PC-9 (cell line): Measurements from ENCODE around the gene CTSF. TPM values are rescaled to one million over a fixed set of nuclear protein-coding genes. Genes with fewer than 3 reads are reported as not detected.
A peak's percentile ranks its signal among the peaks of the same experiment; 100 is the strongest.

Experiments
- Bru-seq: library from RNA; stranded (reverse); fragments of 400-500 nt; gene quantifications from one replicate; lab custom pipeline; 2021; lab: Mats Ljungman, UMichigan
- BruChase-seq, 2 experiments: library from RNA; stranded (reverse); fragments of 400-500 nt; gene quantifications; one replicate each; lab custom pipeline; 2021; lab: Mats Ljungman, UMichigan
- BruUV-seq: library from RNA; stranded (reverse); fragments of 400-500 nt; replicated peaks from 2 replicates; lab custom pipeline; 2021; lab: Mats Ljungman, UMichigan
- CTCF ChIA-PET: fragments of 300-600 bp; sonication (Branson Sonifier 250); formaldehyde crosslinking; loops from one replicate; lab custom pipeline; 2022; ENCODE audit warnings: antibody characterized with exemption; lab: Charles Lee
- POLR2A ChIA-PET: fragments of 300-600 bp; sonication (Branson Sonifier 250); formaldehyde crosslinking; loops from one replicate; lab custom pipeline; 2022; ENCODE audit warnings: antibody characterized with exemption; ENCODE audit not compliant: unreplicated experiment; lab: Charles Lee
- DNase-seq, 2 experiments: peaks; one replicate each; pipeline versions ENCODE4 v3.0.0 to v3.0.0-alpha.2; 2015 to 2022; ENCODE audit warnings: mixed read lengths in 1 of 2
- H2AFZ ChIP-seq: fragments of 200-600 bp; sonication (generic); 2 replicates; pipeline ENCODE4 v1.8.1; 2017; ENCODE audit warnings: antibody characterized with exemption
- H3F3A ChIP-seq: fragments of 200-600 bp; sonication (generic); 2 replicates; pipeline ENCODE4 v1.8.1; 2017; ENCODE audit warnings: antibody characterized with exemption, mild to moderate bottlenecking, low read depth; ENCODE audit not compliant: insufficient read depth
- H3K27ac ChIP-seq: fragments of 200-600 bp; sonication (generic); 2 replicates; pipeline ENCODE4 v1.6.1; 2016; ENCODE audit warnings: mixed run types
- H3K27me3 ChIP-seq: fragments of 200-600 bp; sonication (generic); 2 replicates; pipeline ENCODE4 v1.6.1; 2016; ENCODE audit warnings: low read depth, mixed run types; ENCODE audit not compliant: insufficient read depth
- H3K36me3 ChIP-seq: fragments of 200-600 bp; sonication (generic); 2 replicates; pipeline ENCODE4 v1.6.1; 2016; ENCODE audit warnings: low read depth, mixed run types
- H3K4me1 ChIP-seq: fragments of 200-600 bp; sonication (generic); replicated peaks from 2 replicates; pipeline ENCODE4 v1.6.1; 2016; ENCODE audit warnings: mixed run types; ENCODE audit not compliant: insufficient read depth
- H3K4me2 ChIP-seq: fragments of 200-600 bp; sonication (generic); 2 replicates; pipeline ENCODE4 v1.6.1; 2017; ENCODE audit warnings: mixed run types
- H3K4me3 ChIP-seq: fragments of 200-600 bp; sonication (generic); 2 replicates; pipeline ENCODE4 v1.6.1; 2016; ENCODE audit warnings: mixed run types
- H3K79me2 ChIP-seq: fragments of 200-600 bp; sonication (generic); 2 replicates; pipeline ENCODE4 v1.6.1; 2017; ENCODE audit warnings: low read depth, mixed run types
- H3K9me2 ChIP-seq: fragments of 200-600 bp; sonication (generic); 2 replicates; pipeline ENCODE4 v1.8.1; 2017; ENCODE audit warnings: mild to moderate bottlenecking; ENCODE audit not compliant: insufficient read depth
- H3K9me3 ChIP-seq: fragments of 200-600 bp; sonication (generic); 2 replicates; pipeline ENCODE4 v1.8.1; 2016; ENCODE audit warnings: low read depth; ENCODE audit not compliant: insufficient read depth
- H4K20me1 ChIP-seq: fragments of 200-600 bp; sonication (generic); 2 replicates; pipeline ENCODE4 v1.8.1; 2017; ENCODE audit not compliant: insufficient read depth
- CTCF ChIP-seq: fragments of 200-600 bp; sonication (generic); conservative IDR thresholded peaks from 2 replicates; pipeline ENCODE4 v1.6.1; 2017; ENCODE audit warnings: mixed run types, antibody characterized with exemption, mild to moderate bottlenecking, moderate library complexity
- EZH2 ChIP-seq: fragments of 200-600 bp; sonication (generic); IDR thresholded peaks from 2 replicates; pipeline ENCODE4 v1.8.0; 2017; ENCODE audit warnings: antibody characterized with exemption, low read depth
- intact Hi-C: fragments of 100-400 bp; cut with micrococcal nuclease; formaldehyde crosslinking; loops from one replicate; pipeline ENCODE4 v1.10.0; 2022; ENCODE audit not compliant: unreplicated experiment
- long read RNA-seq: library from polyadenylated mRNA; stranded (forward); transcript quantifications from one replicate; pipeline ENCODE4 v2.0.0, GENCODE V29; 2022
- total RNA-seq: library from RNA; stranded (reverse); gene quantifications from 2 replicates; pipeline ENCODE4 v1.2.3, GENCODE V29; 2021

The CTSF gene
- total RNA-seq (34.3 and 59.2 TPM in 2 replicates), Bru-seq, nascent RNA (percentile 38 among the genes with signal in this experiment), BruChase-seq, experiment 1, labeled RNA remaining after a 2-hour chase (percentile 48 among the genes with signal in this experiment), BruChase-seq, experiment 2, labeled RNA remaining after a 6-hour chase (percentile 41 among the genes with signal in this experiment)
- long read RNA-seq, transcript CTSF-201 (13 exons, 2,035 nt), result major isoform, 85 of 107 reads
- long read RNA-seq, partial matches to known transcripts, result 7 of 107 reads
- long read RNA-seq, other reads (novel, unspliced or antisense), result 15 of 107 reads

- peak; percentile 61 to 84 for DNase-seq
- Histone ChIP-seq H3K36me3 (no peaks in the 10 kb centered on the region), H3K79me2 (no peaks in the 10 kb centered on the region), H3K27ac (no peak within 1 kb of the TSS), H3K9me3 (no peaks in the 10 kb centered on the region), H3F3A (no peaks in the 10 kb centered on the region), H3K9me2 (no peaks in the 10 kb centered on the region), H3K27me3 (peaks cover 21% of the 10 kb centered on the region), H4K20me1 (no peaks in the 10 kb centered on the region), H3K4me1 (peaks cover 5% of the 10 kb centered on the region; the same call in 1 of the 2 replicates), H3K4me3 (peak within 1 kb of the TSS; percentile 56; the same call in 1 of the 2 replicates), H2AFZ (peak within 1 kb of the TSS; percentile 64), H3K4me2 (peak within 1 kb of the TSS; percentile 66)
- BruUV-seq, result no TSS peak
- ChIA-PET POLR2A (interaction anchor here (0.5 to 0.9 kb wide), 4 partner anchors 22 to 279 kb away, joined by 3 to 9 read pairs (median 5); partner anchors contain the start of genes RBM14, YIF1A and ZDHHC24), CTCF (no interaction called here)
- intact Hi-C loops, result loop anchor here (2.0 kb wide), 1 partner anchor 22 kb away; the partner anchor contains the start of genes ACTN3 and ZDHHC24
- TF ChIP-seq CTCF, result no peak
- TF ChIP-seq EZH2, result no peak
Observed at GRCh38 chr11:66568124-66568916, at the start of gene CTSF. CTSF (minus strand) TSS chr11:66568606; CDS start chr11:66568486, 120 bp downstream.

DNA sequence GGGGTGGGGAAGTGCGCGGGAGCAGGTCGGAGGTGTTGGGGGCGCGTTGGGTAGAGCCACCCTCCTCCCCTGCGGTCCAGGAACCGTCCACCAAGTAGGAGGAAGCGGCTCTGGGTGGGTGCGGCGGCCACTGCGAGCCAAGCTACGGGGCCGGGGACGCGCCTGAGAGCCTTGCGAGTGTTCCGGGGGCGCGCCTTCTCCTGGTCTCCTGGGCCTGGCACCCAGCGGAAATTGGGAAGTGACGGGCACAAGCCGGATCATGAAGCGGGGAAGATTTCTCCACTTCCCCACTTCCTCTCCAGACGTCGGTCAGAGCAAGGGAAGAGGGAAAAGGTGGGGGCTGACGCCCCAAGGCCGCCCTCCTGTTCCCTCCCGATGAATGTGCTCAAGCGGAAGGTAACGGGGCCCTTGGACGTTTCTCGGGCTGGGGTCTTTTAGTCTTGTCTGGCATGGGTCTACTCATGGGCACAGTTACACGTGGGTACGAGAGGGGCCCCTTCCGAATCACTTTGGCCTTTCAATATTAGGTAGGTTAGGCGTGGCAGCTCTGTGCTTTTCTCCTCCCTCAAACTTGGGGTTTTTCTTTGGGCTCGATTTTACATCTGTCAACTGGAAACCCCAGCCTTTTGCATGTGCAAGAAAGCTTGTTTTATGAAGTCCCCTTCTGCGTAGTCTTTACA is 48.9 kb upstream of the CTSF start:
- Histone ChIP-seq H3K79me2 (peaks cover 70% of the 10 kb centered on the region), H4K20me1 (peaks cover 53% of the 10 kb centered on the region), H3K4me2 (peak overlapping the region; percentile 99), H3K9me3 (no peaks in the 10 kb centered on the region), H3F3A (peaks cover 25% of the 10 kb centered on the region; the same call in 1 of the 2 replicates), H3K36me3 (peaks cover 22% of the 10 kb centered on the region), H3K27ac (peak overlapping the region; percentile 58), H3K4me3 (peak overlapping the region; percentile 73), H2AFZ (peak overlapping the region; percentile 69), H3K4me1 (peaks cover 39% of the 10 kb centered on the region), H3K27me3 (no peaks in the 10 kb centered on the region), H3K9me2 (no peaks in the 10 kb centered on the region)
- CTCF ChIA-PET, result interaction anchor here (0.6 kb wide), 1 partner anchor 502 kb away, joined by 5 read pairs; the partner anchor contains the start of gene KDM2A
- POLR2A ChIA-PET, result interaction anchor here (0.6 to 1.9 kb wide), 4 partner anchors 21 to 1019 kb away, joined by 4 to 18 read pairs (median 6); partner anchors contain the start of gene RBM4
- TF ChIP-seq EZH2 (no peak), CTCF (no peak)
- no TSS peak for BruUV-seq
- intact Hi-C loops, result loop anchor here (2.0 kb wide), 1 partner anchor 24 kb away; the partner anchor contains the start of genes CCDC87 and CCS
- no peak for DNase-seq
